GM21723 (cell line): ENCODE data around the gene CBX2.

Experiments
- ATAC-seq: cut with Tn5 transposase; IDR thresholded peaks from one replicate; pipeline ENCODE4 v1.9.1; 2021; ENCODE audit warnings: mild to moderate bottlenecking, moderate library complexity; ENCODE audit not compliant: unreplicated experiment

Gene CBX2

GRCh38 chr17:79786930-79787643 is 9.1 kb downstream of the CBX2 start:
- ATAC-seq = no peak

- ATAC-seq = no peak
These were observed 10.5 kb downstream of the CBX2 start for GRCh38 chr17:79788455-79788854.

GRCh38 chr17:79788989-79789942 is 11.3 kb downstream of the CBX2 start:
- ATAC-seq = no peak

- ATAC-seq = no peak
These were observed 12.2 kb downstream of the CBX2 start for GRCh38 chr17:79789943-79790804.

- ATAC-seq = no peak
These were observed 13.1 kb downstream of the CBX2 start for GRCh38 chr17:79790805-79791734.

GRCh38 chr17:79791735-79792161 is 13.8 kb downstream of the CBX2 start:
- ATAC-seq = no peak

GRCh38 chr17:79792341-79792871 is 14.5 kb downstream of the CBX2 start:
- no peak for ATAC-seq

GRCh38 chr17:79792984-79793923 is 15.3 kb downstream of the CBX2 start:
- no peak for ATAC-seq

GRCh38 chr17:79793924-79794304 is 16.0 kb downstream of the CBX2 start:
- ATAC-seq = no peak

GRCh38 chr17:79794659-79795511 is 16.9 kb downstream of the CBX2 start:
- no peak for ATAC-seq

- no peak for ATAC-seq
These were observed 18.0 kb downstream of the CBX2 start for GRCh38 chr17:79795795-79796443.

GRCh38 chr17:79796444-79796762 is 18.5 kb downstream of the CBX2 start:
- no peak for ATAC-seq

GRCh38 chr17:79796763-79797491 is 19.0 kb downstream of the CBX2 start, which contains the start of gene CBX8:
TSS of gene CBX8 (minus strand) at chr17:79797077. CDS start at chr17:79796998, 79 bp downstream.
- ATAC-seq = peak; percentile 88

GRCh38 chr17:79797492-79798298 is 19.7 kb downstream of the CBX2 start:
- peak; percentile 4 for ATAC-seq

- no peak for ATAC-seq
These were observed 20.6 kb downstream of the CBX2 start for GRCh38 chr17:79798299-79799173.
